ENCODE results near the gene TASP1. TPM values are rescaled to one million over a fixed set of nuclear protein-coding genes. Genes with fewer than 3 reads are reported as not detected.

Gene TASP1
- polyA plus RNA-seq, 1 donor from 2014 or later = 20.2 TPM

DNA sequence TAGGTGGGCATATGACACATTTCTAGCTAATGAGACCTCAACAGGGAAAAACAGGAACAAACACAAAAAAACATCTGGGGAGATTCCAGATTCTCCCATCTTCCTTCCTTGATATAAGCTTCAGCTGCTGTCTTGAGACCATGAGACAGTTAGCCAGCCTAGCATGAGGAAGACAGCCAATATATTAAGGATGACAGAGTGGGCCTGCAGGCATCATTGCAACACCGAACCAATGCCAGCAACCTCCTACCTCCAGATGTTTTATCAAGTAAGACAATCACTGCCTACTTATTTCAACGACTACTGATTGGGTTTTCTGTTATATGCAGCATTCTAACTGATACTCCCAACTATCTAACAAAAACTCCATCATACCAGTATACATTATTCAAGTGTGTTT lies 298.6 kb downstream of the TASP1 start:
- Histone ChIP-seq H3K4me3 (ENCODE audit: low read length) (no peak overlapping the region), H3F3A (ENCODE audit: insufficient read depth, low read length, poor library complexity, severe bottlenecking) (no peaks in the 10 kb centered on the region), H4K20me1 (ENCODE audit: insufficient read depth) (no peaks in the 10 kb centered on the region), H3K4me2 (ENCODE audit: low read length) (no peak overlapping the region), H3K9ac (ENCODE audit: low read length) (no peak overlapping the region), H3K9me2 (ENCODE audit: insufficient read depth, low read length) (no peaks in the 10 kb centered on the region), H3K79me2 (replicated peaks; ENCODE audit: insufficient read depth, low read length) (no peaks in the 10 kb centered on the region), H3K27me3 (ENCODE audit: insufficient read depth, low read depth, low read length) (no peaks in the 10 kb centered on the region), H2AFZ (ENCODE audit: low read depth, low read length) (no peak overlapping the region), H3K9me3 (ENCODE audit: low read length) (no peaks in the 10 kb centered on the region), H3K36me3 (ENCODE audit: insufficient read depth, low read length) (no peaks in the 10 kb centered on the region), H3K27ac (ENCODE audit: low read length) (no peak overlapping the region)
- no peak for TF ChIP-seq TAF1 (IDR thresholded peaks at IDR 0.05; ENCODE audit: low read depth)
- TF ChIP-seq RAD21 (conservative IDR thresholded peaks at IDR 0.05) = no peak
- no peak for TF ChIP-seq EP300 (conservative IDR thresholded peaks at IDR 0.05; ENCODE audit: poor library complexity, severe bottlenecking)
- no peak for TF ChIP-seq SMC3 (conservative IDR thresholded peaks at IDR 0.05; ENCODE audit: poor library complexity)
- TF ChIP-seq EZH2 (IDR thresholded peaks at IDR 0.05; ENCODE audit: borderline replicate concordance, insufficient read depth, low read length, poor library complexity, severe bottlenecking) = no peak
- TF ChIP-seq, protein P1, sequence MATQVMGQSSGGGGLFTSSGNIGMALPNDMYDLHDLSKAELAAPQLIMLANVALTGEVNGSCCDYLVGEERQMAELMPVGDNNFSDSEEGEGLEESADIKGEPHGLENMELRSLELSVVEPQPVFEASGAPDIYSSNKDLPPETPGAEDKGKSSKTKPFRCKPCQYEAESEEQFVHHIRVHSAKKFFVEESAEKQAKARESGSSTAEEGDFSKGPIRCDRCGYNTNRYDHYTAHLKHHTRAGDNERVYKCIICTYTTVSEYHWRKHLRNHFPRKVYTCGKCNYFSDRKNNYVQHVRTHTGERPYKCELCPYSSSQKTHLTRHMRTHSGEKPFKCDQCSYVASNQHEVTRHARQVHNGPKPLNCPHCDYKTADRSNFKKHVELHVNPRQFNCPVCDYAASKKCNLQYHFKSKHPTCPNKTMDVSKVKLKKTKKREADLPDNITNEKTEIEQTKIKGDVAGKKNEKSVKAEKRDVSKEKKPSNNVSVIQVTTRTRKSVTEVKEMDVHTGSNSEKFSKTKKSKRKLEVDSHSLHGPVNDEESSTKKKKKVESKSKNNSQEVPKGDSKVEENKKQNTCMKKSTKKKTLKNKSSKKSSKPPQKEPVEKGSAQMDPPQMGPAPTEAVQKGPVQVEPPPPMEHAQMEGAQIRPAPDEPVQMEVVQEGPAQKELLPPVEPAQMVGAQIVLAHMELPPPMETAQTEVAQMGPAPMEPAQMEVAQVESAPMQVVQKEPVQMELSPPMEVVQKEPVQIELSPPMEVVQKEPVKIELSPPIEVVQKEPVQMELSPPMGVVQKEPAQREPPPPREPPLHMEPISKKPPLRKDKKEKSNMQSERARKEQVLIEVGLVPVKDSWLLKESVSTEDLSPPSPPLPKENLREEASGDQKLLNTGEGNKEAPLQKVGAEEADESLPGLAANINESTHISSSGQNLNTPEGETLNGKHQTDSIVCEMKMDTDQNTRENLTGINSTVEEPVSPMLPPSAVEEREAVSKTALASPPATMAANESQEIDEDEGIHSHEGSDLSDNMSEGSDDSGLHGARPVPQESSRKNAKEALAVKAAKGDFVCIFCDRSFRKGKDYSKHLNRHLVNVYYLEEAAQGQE (IDR thresholded peaks at IDR 0.05; ENCODE audit: borderline replicate concordance) = no peak
- no peak for TF ChIP-seq MXI1 (conservative IDR thresholded peaks at IDR 0.05; ENCODE audit: poor library complexity, severe bottlenecking)
- no peak for TF ChIP-seq POLR2AphosphoS5 (IDR thresholded peaks at IDR 0.05)
- TF ChIP-seq, protein P2, sequence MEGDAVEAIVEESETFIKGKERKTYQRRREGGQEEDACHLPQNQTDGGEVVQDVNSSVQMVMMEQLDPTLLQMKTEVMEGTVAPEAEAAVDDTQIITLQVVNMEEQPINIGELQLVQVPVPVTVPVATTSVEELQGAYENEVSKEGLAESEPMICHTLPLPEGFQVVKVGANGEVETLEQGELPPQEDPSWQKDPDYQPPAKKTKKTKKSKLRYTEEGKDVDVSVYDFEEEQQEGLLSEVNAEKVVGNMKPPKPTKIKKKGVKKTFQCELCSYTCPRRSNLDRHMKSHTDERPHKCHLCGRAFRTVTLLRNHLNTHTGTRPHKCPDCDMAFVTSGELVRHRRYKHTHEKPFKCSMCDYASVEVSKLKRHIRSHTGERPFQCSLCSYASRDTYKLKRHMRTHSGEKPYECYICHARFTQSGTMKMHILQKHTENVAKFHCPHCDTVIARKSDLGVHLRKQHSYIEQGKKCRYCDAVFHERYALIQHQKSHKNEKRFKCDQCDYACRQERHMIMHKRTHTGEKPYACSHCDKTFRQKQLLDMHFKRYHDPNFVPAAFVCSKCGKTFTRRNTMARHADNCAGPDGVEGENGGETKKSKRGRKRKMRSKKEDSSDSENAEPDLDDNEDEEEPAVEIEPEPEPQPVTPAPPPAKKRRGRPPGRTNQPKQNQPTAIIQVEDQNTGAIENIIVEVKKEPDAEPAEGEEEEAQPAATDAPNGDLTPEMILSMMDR (IDR thresholded peaks at IDR 0.05; ENCODE audit: poor library complexity, severe bottlenecking) = no peak

Other genes starting within 250 kb of the TASP1 start
- gene ESF1, start 146.0 kb upstream of the TASP1 start, polyA plus RNA-seq = 6.4 and 10.0 TPM in 2 replicates
- gene NDUFAF5, start 146.1 kb upstream of the TASP1 start, polyA plus RNA-seq = 65.8 and 103 TPM in 2 replicates

Measured in neural cell (in vitro differentiated cells).